Testis (tissue), 2 donors: Measurements from ENCODE around the gene MACF1.

ENCODE experiments used
- CTCF ChIP-seq, 3 experiments: fragments of 450-650 bp in 2 of 3; fragments of 200-600 bp in 1 of 3; sonication (generic) in 1 of 3; IDR thresholded peaks; one replicate each; pipeline ENCODE4 v1.5.1; 2016 to 2019; ENCODE audit warnings: antibody characterized with exemption in 3 of 3, mild to moderate bottlenecking in 2 of 3, moderate library complexity in 1 of 3
- POLR2A ChIP-seq: fragments of 450-650 bp; IDR thresholded peaks from one replicate; pipeline ENCODE4 v1.6.1; 2017; ENCODE audit warnings: antibody characterized with exemption, mild to moderate bottlenecking, moderate library complexity

DNA sequence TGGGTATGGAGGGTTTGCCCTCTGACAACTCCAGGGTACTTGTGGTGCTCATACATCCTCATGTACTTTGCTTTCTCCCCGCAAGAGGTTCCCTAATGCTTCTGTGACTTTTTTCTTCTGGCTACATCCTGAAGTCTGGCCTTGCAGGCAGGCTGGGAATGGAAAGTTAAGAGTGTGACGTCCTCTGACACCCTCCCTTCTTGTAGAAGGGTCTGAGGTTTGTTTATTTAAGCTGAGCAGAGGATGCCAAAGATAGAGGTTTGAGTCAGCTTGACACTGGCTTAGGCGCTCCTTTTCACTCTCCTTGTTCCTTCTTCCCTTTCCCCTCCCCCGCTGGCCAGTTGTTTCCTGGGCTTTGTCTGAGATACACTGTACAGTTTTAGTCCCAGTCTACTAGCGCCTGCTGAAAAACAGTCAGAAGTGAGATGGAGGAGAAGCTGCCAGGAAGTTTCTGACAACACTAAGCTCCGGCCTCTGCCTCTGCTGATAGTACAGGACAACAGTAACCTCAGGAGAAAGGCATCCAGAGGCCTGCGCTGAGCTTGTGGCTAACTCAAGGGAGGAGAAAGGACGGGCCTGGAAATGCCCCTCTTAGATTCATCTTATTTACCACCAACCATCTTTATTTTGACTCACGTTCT, at the start of gene MACF1:
- TF ChIP-seq CTCF (IDR thresholded peaks at IDR 0.05) (peak in 2 of 3 experiments; percentile 22 to 57), POLR2A (no peak)
